ENCODE results near the gene TMEM213.
"Not testable (repeated sequence)": the region's sequence is repeated elsewhere in the genome, so short reads cannot be mapped to it uniquely, and the experiment has no call there.

Gene TMEM213, protein sequence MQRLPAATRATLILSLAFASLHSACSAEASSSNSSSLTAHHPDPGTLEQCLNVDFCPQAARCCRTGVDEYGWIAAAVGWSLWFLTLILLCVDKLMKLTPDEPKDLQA

GRCh38 chr7:138797715-138798320 is at the start of gene TMEM213, which contains the start of gene ATP6V0A4:
Gene TMEM213 (plus strand): TSS chr7:138797994. CDS start chr7:138798105, 111 bp downstream.
Gene ATP6V0A4 (minus strand): TSS chr7:138798196. CDS start chr7:138771247, 26,949 bp downstream.
- no peak for DNase-seq

GRCh38 chr7:138748666-138749065 is 49.1 kb upstream of the TMEM213 start:
- DNase-seq = no peak

- no peak for DNase-seq
Measured at GRCh38 chr7:138749960-138750359, 47.8 kb upstream of the TMEM213 start.

GRCh38 chr7:138750473-138750872 is 47.3 kb upstream of the TMEM213 start:
- DNase-seq = no peak

DNA sequence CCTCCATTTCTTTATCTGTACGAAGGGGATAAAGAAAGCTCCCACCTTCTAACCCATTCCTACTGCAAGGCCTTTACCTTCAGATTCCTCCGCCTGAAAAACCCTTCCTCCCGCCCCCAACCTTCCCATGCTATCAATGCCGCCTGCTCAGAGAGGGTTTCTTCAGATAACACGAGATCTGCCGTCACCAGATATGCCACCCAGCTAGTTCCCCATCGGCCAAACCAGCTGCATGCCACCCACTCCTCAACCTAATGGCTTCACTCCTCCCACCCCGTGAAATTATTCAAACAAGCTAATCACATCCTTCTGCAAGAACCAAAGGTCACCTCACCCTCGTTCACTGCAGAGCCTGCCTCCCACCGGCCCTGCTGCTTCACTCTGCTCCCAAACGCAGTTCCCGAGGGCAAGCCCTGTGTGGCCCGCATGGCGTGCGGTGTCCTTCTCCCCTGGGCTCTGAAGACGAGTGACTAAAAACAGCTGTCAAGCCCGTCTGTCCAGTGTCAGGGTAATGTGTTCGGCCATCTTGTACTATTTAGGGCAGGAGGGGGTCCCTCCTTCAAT is 46.8 kb upstream of the TMEM213 start:
- no peak for DNase-seq

- DNase-seq = peak; percentile 84
Measured at GRCh38 chr7:138752518-138753149, 45.2 kb upstream of the TMEM213 start.

- DNase-seq = no peak
Measured at GRCh38 chr7:138753150-138753518, 44.7 kb upstream of the TMEM213 start.

DNA sequence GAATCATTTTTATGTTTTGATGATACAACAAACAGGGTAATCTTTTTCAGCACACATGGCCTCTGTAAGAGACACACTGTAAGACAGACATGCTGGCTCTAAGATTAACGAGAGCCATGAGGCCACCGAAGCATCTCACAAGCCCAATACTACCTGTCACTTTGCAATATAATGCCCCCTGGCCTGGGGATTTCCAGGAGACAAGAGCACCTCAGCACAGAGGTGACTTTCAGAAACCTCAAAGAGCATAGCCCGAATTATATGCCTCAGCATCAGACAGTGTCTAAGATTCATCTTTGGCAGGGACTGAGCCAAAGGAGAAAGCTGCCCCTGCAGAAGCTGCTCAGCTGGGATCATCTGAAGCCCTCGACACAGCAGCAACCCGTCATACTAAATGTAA is 44.2 kb upstream of the TMEM213 start:
- DNase-seq = no peak

DNA sequence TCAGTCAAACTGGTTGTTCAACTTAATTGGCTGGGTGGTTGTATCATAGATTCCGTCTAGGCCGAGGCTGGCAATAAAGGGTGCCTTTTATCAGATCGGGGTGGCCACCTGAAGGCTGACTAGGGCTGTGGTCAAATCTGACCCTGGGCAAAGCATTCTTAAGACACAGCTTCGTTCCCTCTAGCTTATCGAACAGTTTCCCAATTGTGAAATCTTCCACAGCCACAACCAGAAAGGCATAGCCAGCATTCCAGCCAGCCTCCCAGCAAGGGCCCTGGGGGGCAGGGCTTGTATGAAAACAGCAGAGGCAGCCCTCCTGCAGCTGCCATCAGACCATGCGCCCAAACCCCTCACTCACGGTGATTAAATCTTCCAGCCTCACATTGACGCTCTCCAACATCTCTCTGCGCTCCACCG is 42.5 kb upstream of the TMEM213 start:
- no peak for DNase-seq

DNA sequence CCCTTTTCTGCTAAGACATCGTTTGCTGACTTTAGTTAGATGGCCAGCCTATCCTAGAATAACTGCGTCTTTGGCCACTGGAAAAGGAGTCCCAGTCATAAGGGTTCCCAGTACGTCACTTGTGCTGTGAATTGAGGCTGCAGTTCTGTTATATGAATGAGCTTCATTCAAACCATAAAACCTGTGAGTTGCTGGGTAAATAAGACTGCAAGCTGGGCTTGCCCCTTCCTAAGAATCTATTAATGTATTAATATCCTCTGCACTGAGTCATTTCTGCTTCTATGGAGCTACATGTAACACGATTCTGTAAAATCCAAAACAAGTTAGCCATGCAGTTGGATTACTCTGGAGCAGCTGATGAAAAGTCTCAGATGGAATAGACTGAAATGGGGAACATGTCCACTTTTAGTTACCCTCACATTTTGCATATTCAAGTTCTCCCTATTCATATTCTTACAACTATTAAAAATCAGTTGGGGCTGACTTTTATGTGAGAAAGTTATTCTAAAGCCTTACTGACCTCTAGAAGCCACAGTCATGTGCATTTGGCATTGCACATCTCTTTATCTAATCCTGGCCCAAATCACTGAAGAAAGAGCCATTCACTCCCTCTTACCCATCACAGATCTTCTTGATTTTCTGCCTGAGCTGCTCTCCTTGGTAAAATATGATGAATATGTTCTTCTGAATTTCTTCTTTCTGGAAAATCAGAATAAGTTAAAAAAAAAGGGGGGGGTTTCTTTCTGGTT is 41.8 kb upstream of the TMEM213 start:
- no peak for DNase-seq

GRCh38 chr7:138756591-138757242 is 41.1 kb upstream of the TMEM213 start:
- no peak for DNase-seq

GRCh38 chr7:138768241-138768640 is 29.6 kb upstream of the TMEM213 start:
- DNase-seq = peak; percentile 80

DNA sequence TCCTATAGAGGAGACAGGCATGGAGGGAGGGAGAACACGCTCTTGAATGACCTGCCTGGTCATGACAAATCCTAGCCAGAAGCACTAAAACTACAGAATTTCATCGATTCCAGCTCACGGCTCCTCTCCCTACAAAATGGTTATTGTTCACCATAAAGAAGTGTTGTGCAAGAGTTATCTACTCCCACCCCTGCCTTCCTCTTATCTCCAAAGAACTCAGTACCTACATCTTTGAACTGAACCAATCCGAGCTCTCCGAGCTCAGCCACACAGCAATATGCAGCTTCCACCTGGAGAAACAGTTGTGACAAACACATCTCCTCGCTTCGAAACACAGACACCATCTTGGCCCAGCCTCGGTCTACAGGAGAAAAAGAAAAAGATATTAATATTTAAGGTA is 26.9 kb upstream of the TMEM213 start:
- DNase-seq = no peak

DNA sequence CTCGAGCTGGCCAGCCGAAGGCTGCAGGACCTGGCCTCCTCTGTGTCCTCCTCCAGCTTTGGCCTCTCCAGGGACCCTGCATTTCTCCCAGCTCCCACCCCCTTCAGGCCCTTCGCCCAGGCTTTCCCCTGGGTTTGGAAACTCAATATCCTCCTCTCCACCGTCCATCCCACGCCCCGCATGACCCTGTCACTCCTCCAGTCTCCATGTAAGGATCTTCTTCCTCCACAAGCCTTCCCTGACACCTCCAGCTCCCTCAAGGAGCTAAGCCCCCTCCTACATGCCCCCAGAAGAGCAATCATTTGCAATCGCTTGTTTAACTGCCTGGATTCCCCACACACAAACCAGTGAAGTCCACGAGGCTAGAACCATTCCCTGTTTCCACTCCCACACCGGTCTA is 24.6 kb upstream of the TMEM213 start:
- DNase-seq = no peak

- DNase-seq = no peak
Measured at GRCh38 chr7:138773817-138774216, 24.0 kb upstream of the TMEM213 start.

DNA sequence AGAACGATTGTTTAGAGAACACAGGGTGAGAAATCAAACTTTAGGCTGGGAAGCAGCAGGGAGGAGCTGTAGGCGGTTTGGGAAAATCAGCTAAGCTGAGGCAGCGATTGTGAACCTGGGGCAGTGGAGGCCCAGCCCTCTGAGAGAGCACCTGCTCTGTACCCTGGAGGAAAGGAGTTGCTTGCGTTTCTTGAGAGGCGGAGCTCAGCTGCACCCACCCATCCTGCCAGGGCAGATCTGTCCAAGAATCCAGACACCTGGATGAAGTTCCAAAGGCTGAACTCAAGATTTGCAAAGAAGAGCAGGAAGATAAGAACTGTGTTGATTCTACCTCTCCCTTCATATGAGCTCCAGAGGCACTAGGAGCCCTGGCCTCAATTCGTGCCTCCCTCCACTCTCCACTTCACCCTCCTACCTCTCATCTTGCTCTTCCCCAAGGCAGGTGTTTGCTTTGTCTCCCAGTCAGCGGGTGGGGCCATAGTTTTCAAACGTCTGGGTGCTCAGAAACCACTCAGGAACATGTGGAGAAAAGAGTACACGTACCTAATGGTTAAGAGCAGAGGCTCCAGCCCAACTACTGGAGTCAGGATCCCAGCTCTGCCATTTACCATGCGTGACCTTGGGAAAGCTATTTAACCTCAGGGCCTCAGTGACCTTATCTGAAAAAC is 21.5 kb upstream of the TMEM213 start:
- peak; percentile 90 for DNase-seq

DNA sequence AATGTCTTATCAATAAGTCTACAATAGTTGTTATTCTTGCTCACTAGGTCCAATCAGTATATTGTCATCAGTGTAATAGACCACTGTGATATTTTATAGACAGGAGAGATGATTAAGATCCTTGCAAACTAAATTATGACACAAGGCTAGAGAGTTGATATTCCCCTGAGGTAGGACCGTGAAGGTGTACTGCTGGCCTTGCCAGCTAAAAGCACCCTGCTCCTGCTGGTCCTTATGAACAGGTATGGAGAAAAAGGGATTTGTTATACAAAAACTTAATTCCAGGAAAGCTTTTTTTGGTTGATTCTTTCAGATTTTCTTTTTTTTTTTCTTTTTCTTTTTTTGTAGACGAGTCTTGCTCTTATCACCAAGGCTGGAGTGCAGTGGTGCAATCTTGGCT is 16.8 kb upstream of the TMEM213 start:
- DNase-seq = no peak

- DNase-seq = no peak
Measured at GRCh38 chr7:138784692-138785091, 13.1 kb upstream of the TMEM213 start.

DNA sequence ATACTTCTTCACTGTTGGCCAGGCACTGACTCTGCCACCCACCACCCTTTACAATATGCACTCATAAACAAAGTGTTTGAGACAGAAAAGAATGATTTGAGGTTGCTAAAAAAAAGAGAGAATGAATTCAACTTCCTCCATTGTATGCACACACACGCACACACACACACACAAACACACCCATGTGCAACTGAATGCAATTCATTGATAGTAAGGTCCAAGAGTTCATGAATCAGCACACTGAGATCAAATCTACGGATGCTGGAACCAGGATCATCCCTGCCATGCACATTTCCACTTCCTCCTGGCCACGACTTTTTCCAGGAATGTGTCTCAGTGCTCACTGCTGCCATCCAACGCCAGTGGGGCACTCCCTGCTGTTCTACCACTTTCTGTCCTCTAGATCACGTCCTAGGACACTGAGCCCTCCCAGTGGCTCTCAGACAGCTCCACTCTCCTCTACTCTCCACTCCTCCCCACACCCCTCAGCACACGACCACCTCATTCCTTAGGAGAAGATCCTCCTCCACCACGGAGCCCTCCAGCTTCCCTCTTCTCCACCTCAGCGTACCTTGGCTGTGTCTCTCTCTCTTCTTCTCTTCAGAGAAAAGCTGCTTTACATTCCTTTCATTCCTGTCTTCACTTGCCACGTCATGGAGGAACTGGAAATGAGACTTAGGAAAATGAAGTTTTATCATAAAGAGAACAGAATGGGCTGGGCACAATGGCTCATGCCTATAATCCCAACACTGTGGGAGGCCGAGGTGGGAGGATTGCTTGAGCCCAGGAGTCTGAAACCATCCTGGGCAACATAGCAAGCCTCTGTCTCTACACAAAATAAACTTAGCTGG is 12.0 kb upstream of the TMEM213 start:
- no peak for DNase-seq

DNA sequence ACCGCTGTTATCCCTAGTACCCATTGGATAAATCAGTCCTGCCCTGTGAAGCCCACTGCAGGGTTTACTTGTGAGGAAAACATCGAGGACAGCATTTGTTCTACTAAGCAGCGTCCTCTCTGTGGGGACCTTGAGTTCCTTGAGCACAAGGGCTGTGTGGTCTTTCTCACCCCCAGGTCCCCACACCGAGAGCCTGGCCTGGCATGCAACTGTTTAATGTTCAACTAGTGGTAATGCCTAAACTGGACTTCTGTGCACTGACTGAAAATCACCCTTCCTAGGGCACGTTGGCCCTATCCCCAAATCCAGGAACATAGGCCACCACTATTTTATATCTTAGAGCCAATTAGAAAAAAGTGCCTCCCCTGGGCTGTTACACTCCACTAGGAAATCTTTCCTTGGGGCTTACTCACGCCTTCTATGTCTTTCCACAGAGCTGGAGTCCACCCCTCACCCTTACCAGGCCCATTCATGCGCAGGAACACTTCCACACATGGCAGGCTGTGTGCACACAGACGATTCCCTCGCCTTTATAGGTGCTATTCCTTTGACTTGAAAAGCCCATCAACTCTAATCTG is 1.7 kb upstream of the TMEM213 start:
- DNase-seq = no peak

DNA sequence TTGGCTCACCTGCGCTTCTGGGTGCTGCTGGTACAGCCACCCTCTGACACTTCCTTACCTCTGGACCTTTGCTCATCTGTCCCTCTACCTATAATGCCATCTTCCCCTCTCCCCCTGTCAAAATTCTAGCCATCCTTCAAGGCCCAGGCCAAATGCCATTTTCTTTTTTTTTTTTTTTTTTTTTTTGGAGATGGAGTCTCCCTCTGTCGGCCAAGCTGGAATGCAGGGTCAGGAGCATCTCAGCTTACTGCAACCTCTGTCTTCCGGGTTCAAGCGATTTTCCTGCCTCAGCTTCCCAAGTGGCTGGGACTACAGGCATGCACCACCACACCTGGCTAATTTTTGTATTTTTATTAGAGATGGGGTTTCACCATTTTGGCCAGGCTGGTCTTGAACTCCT is 748 bp upstream of the TMEM213 start:
- DNase-seq = not testable (repeated sequence)
